IPS-18c (cell line): Measurements from ENCODE around the gene RAI1.
"Not testable (repeated sequence)": the region's sequence is repeated elsewhere in the genome, so short reads cannot be mapped to it uniquely, and the experiment has no call there.

Experiments used
- H3K4me3 ChIP-seq: 2 replicates; pipeline ENCODE4 v1.7.0; 2013; ENCODE audit warnings: low read depth, mild to moderate bottlenecking, low read length, moderate library complexity; ENCODE audit not compliant: insufficient read depth
- H3K9me3 ChIP-seq: one replicate; pipeline ENCODE4 v1.6.1; 2013; ENCODE audit warnings: mild to moderate bottlenecking, low read length, moderate library complexity; ENCODE audit not compliant: control insufficient read depth, insufficient read depth

RAI1 gene

DNA sequence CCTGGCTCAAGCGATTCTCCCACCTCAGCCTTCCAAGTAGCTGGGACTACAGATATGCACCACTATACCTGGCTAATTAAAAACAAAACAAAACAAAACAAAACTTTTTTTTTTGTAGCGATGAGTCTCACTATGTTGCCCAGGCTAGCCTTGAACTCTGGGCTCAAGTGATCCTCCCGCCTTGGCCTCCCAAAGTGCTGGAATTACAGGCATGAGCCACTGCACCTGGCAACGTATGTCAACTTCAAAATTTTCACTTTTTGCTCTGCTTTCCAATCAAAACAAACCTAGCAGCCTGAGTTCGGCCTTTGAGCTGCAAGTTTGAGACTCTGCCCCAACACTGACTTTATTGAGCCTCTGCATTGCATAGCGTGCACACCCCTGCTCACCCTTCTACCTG, 4.5 kb upstream of the RAI1 start:
- Histone ChIP-seq H3K9me3 (peaks cover 3% of the 10 kb centered on the region), H3K4me3 (no peak overlapping the region)

DNA sequence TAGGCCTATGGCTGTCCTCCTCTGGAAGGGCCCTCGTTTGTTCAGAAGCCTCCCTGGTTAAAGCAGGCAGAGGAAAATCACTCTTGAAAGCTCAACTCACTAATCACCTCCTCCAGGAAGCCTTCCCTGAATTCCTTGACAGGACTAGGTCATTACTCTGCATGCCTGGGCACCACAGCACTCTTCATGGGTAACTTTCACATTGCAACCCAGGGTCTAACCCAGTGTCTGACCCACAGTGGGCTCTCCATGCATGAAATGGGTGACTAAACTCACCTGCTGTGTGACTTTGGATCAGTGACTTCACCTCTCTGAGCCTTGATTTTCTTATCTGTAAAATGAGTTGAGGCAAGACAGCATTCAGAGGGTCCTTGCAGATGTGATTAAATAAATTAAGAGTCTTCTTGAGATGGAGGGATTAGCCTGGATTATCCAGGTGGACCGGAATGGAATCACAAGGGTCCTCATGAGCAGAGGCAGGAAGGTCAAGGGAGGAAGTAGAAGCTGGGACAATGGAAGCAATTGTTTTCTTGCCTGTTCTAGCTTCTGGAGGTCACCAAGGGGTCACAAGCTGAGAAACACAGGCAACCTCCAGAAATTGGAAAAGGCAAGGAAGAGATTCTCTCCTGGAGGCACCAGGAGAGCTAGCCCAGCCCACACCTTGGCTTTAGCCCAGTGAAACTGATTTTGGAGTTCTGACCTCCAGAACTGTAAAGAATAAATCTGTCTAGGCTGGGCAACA, 3.8 kb upstream of the RAI1 start:
- peaks cover 6% of the 10 kb centered on the region for H3K9me3 ChIP-seq
- H3K4me3 ChIP-seq: no peak overlapping the region

DNA sequence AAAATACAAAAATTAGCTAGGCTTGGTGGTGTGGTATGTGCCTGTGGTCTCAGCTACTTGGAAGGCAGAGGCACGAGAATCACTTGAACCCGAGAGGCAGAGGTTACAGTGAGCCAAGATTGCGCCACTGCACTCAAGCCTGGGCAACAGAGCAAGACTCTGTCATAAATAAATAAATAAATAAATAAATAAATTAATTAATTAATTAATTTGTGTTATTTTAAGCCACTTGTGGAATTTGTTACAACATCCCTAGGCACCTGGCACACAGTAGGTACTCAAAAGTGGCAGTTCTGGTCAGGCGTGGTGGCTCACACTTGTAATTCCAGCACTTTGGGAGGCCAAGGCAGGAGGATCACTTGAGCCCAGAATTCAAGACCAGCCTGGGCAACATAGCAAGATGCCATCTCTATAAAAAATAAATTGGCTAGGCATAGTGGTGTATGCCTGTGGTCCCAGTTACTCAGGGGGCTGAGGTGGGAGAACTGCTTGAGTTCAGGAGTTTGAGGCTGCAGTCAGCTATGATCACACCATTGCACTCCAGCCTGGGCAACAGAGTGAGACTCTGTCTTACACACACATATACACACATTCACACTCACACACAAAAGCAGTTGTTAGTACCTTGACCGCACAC, 3.1 kb upstream of the RAI1 start:
- not testable (repeated sequence) for H3K4me3 ChIP-seq, H3K9me3 ChIP-seq

GRCh38 chr17:17679243-17679642, 2.0 kb upstream of the RAI1 start:
- H3K4me3 ChIP-seq: no peak overlapping the region
- peaks cover 6% of the 10 kb centered on the region for H3K9me3 ChIP-seq

DNA sequence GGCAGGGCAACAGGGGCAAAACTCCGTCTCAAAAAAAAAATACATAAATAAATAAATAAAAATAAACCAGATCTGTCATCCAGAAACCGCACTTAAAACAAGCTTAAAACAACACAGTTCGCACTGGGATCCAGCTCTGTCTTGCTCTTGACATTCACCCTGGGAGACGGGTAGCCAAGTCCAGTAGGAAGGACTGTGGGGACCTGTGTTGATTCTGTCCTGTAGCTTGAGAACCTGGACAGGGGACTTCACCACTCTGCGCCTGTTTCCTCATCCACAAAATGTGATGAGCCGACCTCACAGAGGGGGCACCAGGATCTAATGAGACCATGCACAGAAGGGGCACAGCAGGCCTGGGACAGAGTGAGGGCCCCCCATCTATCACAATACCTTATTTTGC, 1.5 kb upstream of the RAI1 start:
- no peak overlapping the region for H3K4me3 ChIP-seq

GRCh38 chr17:17680477-17681186, 626 bp upstream of the RAI1 start:
- no peak overlapping the region; the same call in 1 of the 2 replicates for H3K4me3 ChIP-seq
- peaks cover 6% of the 10 kb centered on the region for H3K9me3 ChIP-seq

More for the DNA sequence above, 1.5 kb upstream of the RAI1 start:
- peaks cover 6% of the 10 kb centered on the region for H3K9me3 ChIP-seq

GRCh38 chr17:17681744-17682292, 560 bp downstream of the RAI1 start:
- peak overlapping the region; percentile 54 for H3K4me3 ChIP-seq
- peaks cover 6% of the 10 kb centered on the region for H3K9me3 ChIP-seq

- Histone ChIP-seq H3K9me3 (peaks cover 6% of the 10 kb centered on the region), H3K4me3 (peak overlapping the region; percentile 54)
Observed at GRCh38 chr17:17682293-17682736, 1.1 kb downstream of the RAI1 start.

- Histone ChIP-seq H3K4me3 (peak overlapping the region; percentile 54), H3K9me3 (peaks cover 6% of the 10 kb centered on the region)
Observed at GRCh38 chr17:17682737-17683680, 1.8 kb downstream of the RAI1 start.

- H3K4me3 ChIP-seq: no peak overlapping the region
- peaks cover 6% of the 10 kb centered on the region for H3K9me3 ChIP-seq
Observed at GRCh38 chr17:17683710-17684365, 2.6 kb downstream of the RAI1 start.

GRCh38 chr17:17684906-17685774, 3.9 kb downstream of the RAI1 start:
- H3K9me3 ChIP-seq: peaks cover 3% of the 10 kb centered on the region
- no peak overlapping the region; the same call in 1 of the 2 replicates for H3K4me3 ChIP-seq

GRCh38 chr17:17685775-17686291, 4.6 kb downstream of the RAI1 start:
- no peak overlapping the region for H3K4me3 ChIP-seq

GRCh38 chr17:17689312-17689711, 8.1 kb downstream of the RAI1 start:
- no peak overlapping the region for H3K4me3 ChIP-seq
- no peaks in the 10 kb centered on the region for H3K9me3 ChIP-seq

More at GRCh38 chr17:17685775-17686291, 4.6 kb downstream of the RAI1 start:
- H3K9me3 ChIP-seq: peaks cover 3% of the 10 kb centered on the region

DNA sequence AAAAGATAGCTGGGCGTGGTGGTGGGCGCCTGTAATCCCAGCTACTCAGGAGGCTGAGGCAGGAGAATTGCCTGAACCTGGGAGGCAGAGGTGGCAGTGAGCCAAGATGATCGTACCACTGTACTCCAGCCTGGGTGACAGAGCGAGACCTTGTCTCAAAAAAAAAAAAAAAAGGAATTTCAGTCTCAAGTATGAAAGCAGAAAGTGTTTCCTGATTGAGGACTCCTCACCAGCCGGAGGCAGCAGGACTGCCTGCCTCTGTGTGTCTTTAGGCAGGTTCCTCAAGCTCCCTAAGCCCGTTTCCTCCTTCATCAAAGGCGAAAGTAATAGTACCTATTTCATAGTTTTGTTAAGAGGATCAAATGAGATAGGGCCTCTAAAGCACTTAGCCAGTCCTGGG, 9.0 kb downstream of the RAI1 start:
- H3K9me3 ChIP-seq, H3K4me3 ChIP-seq: not testable (repeated sequence)
